CD14-positive monocyte (primary cell): ENCODE data around the gene ARHGAP30. TPM values are rescaled to one million over a fixed set of nuclear protein-coding genes. Genes with fewer than 3 reads are reported as not detected.

Source experiments
- DNase-seq, 3 donors: peaks; one replicate each; pipeline ENCODE4 v3.0.0-alpha.2; 2011 to 2022
- H2AFZ ChIP-seq: 2 replicates; pipeline ENCODE4 v1.6.0; 2012; ENCODE audit warnings: mild to moderate bottlenecking, low read depth, low read length, inconsistent platforms; ENCODE audit not compliant: insufficient read depth, poor library complexity, severe bottlenecking
- H3K27ac ChIP-seq, 2 donors: 1 replicate in 1 of 2; 2 replicates in 1 of 2; pipeline ENCODE4 v1.5.1; 2012 to 2013; ENCODE audit warnings: low read length in 2 of 2, control low read depth in 1 of 2, inconsistent platforms in 1 of 2, low read depth in 1 of 2, mild to moderate bottlenecking in 1 of 2
- H3K27me3 ChIP-seq, 2 donors: one replicate each; pipeline versions ENCODE4 v1.6.0 to v1.6.1; 2011 to 2013; ENCODE audit warnings: low read length in 2 of 2; ENCODE audit not compliant: control insufficient read depth in 2 of 2, insufficient read depth in 2 of 2
- H3K36me3 ChIP-seq, 2 donors: replicated peaks in 1 of 2; 1 replicate in 1 of 2; 2 replicates in 1 of 2; pipeline versions ENCODE4 v1.5.1 to v1.6.1; 2012 to 2013; ENCODE audit warnings: low read length in 2 of 2, control low read depth in 1 of 2, inconsistent platforms in 1 of 2, mild to moderate bottlenecking in 1 of 2; ENCODE audit not compliant: insufficient read depth in 2 of 2, control insufficient read depth in 1 of 2
- H3K4me1 ChIP-seq, 2 donors: 1 replicate in 1 of 2; 2 replicates in 1 of 2; pipeline versions ENCODE4 v1.5.1 to v1.6.1; 2012 to 2013; ENCODE audit warnings: low read length in 2 of 2, control low read depth in 1 of 2, inconsistent platforms in 1 of 2, mild to moderate bottlenecking in 1 of 2, moderate library complexity in 1 of 2; ENCODE audit not compliant: insufficient read depth in 2 of 2, control insufficient read depth in 1 of 2
- H3K4me2 ChIP-seq: replicated peaks from 2 replicates; pipeline ENCODE3; 2012; ENCODE audit warnings: low read length, moderate library complexity, mild to moderate bottlenecking; ENCODE audit not compliant: poor library complexity, severe bottlenecking; ENCODE audit errors: extremely low read depth
- H3K4me3 ChIP-seq, 3 experiments: fragments of 200-600 bp in 1 of 3; sonication (generic) in 1 of 3; replicated peaks in 1 of 3; 1 replicate in 2 of 3; 2 replicates in 1 of 3; pipeline ENCODE4 v1.5.1; 2011 to 2013; ENCODE audit warnings: low read length in 3 of 3, mild to moderate bottlenecking in 3 of 3, control low read depth in 2 of 3, low read depth in 2 of 3, inconsistent platforms in 1 of 3, moderate library complexity in 1 of 3
- H3K79me2 ChIP-seq: 2 replicates; pipeline ENCODE4 v1.6.0; 2012; ENCODE audit warnings: mild to moderate bottlenecking, control low read depth, inconsistent platforms, low read length, moderate library complexity; ENCODE audit not compliant: insufficient read depth
- H3K9ac ChIP-seq: 2 replicates; pipeline ENCODE4 v1.6.0; 2017; ENCODE audit warnings: low read length, mild to moderate bottlenecking; ENCODE audit not compliant: insufficient read depth, poor library complexity, severe bottlenecking
- H3K9me3 ChIP-seq, 2 donors: replicated peaks in 1 of 2; 1 replicate in 1 of 2; 2 replicates in 1 of 2; pipeline versions ENCODE4 v1.5.1 to v1.6.1; 2012 to 2013; ENCODE audit warnings: low read length in 2 of 2, control low read depth in 1 of 2; ENCODE audit not compliant: control insufficient read depth in 1 of 2, insufficient read depth in 1 of 2
- H4K20me1 ChIP-seq: 2 replicates; pipeline ENCODE4 v1.6.0; 2012; ENCODE audit warnings: mild to moderate bottlenecking, low read length, control low read depth, moderate library complexity; ENCODE audit not compliant: insufficient read depth
- H3K27ac Mint-ChIP-seq, 7 donors: one replicate each; pipeline ENCODE4 v1.8.0; 2020; ENCODE audit warnings: mild to moderate bottlenecking in 7 of 7, mixed read lengths in 7 of 7, moderate library complexity in 6 of 7, inconsistent platforms in 2 of 7
- H3K27me3 Mint-ChIP-seq, 3 donors: one replicate each; pipeline ENCODE4 v1.8.0; 2021 to 2022; ENCODE audit warnings: low read depth in 3 of 3, mild to moderate bottlenecking in 3 of 3, mixed read lengths in 3 of 3, moderate library complexity in 3 of 3, inconsistent platforms in 1 of 3
- H3K36me3 Mint-ChIP-seq, 2 donors: one replicate each; pipeline ENCODE4 v1.8.0; 2020; ENCODE audit warnings: mixed read lengths in 2 of 2, inconsistent platforms in 1 of 2, mild to moderate bottlenecking in 1 of 2
- H3K4me1 Mint-ChIP-seq: one replicate; pipeline ENCODE4 v1.8.0; 2020; ENCODE audit warnings: mild to moderate bottlenecking, mixed read lengths
- H3K4me3 Mint-ChIP-seq, 2 donors: one replicate each; pipeline ENCODE4 v1.8.0; 2020; ENCODE audit warnings: mild to moderate bottlenecking in 2 of 2, mixed read lengths in 2 of 2, moderate library complexity in 1 of 2
- H3K9me3 Mint-ChIP-seq, 7 donors: one replicate each; pipeline ENCODE4 v1.8.0; 2020 to 2022; ENCODE audit warnings: mixed read lengths in 7 of 7, mild to moderate bottlenecking in 6 of 7, moderate library complexity in 6 of 7, inconsistent platforms in 2 of 7
- whole genome bisulfite sequencing: methylation state at CpG from one replicate; pipeline ENCODE4 v1.1.5; 2013; ENCODE audit warnings: missing lambda C conversion rate; ENCODE audit not compliant: insufficient coverage; 5-methylcytosine and 5-hydroxymethylcytosine counted together
- intact Hi-C, 2 donors: fragments of 100-400 bp; cut with micrococcal nuclease; formaldehyde crosslinking; loops; one replicate each; pipeline versions ENCODE4 v1.15.0 to v1.15.1; 2023
- polyA plus RNA-seq, 3 donors: library from polyadenylated mRNA; depleted of rRNA in 1 of 3; unstranded in 2 of 3; stranded (reverse) in 1 of 3; fragments of 300-500 nt in 2 of 3; fragments of >200 nt in 1 of 3; fragmentation: Illumina TruSeq in 2 of 3; gene quantifications; 1 replicate in 2 of 3; 2 replicates in 1 of 3; pipeline ENCODE4 v1.2.3, GENCODE V29; 2012 to 2021
- TF ChIP-seq, protein P1 (sequence below): fragments of 200-600 bp; IDR thresholded peaks from one replicate; pipeline ENCODE4 v1.8.0; 2022; ENCODE audit warnings: antibody characterized with exemption, mild to moderate bottlenecking

Gene ARHGAP30
- polyA plus RNA-seq, 3 donors = 101 to 140 (median 129) TPM

- no peak overlapping the region for H3K4me3 Mint-ChIP-seq
- H3K27ac Mint-ChIP-seq = peak overlapping the region; percentile 5 to 68 (median 47)
- H3K4me3 ChIP-seq = no peak overlapping the region
- peaks cover 0 to 15% of the 10 kb centered on the region in 2 donors for H3K36me3 ChIP-seq
- H3K27me3 ChIP-seq = no peaks in the 10 kb centered on the region
- 0% methylated on average over 1 of the region's 1 CpG for WGBS
- no peaks in the 10 kb centered on the region for H3K9me3 Mint-ChIP-seq
- peaks cover 100% of the 10 kb centered on the region for H3K79me2 ChIP-seq
- no peaks in the 10 kb centered on the region for H3K9me3 ChIP-seq
- no peak for DNase-seq
- intact Hi-C loops = no loop called here
- H3K36me3 Mint-ChIP-seq = peaks cover 13 to 31% of the 10 kb centered on the region in 2 donors
- H4K20me1 ChIP-seq = peaks cover 74% of the 10 kb centered on the region
- no peak overlapping the region for H3K4me2 ChIP-seq
- peak overlapping the region in 1 of 2 donors; percentile 50 for H3K27ac ChIP-seq
- no peak overlapping the region for H3K9ac ChIP-seq
- H3K27me3 Mint-ChIP-seq = no peaks in the 10 kb centered on the region
- TF ChIP-seq, protein P1, sequence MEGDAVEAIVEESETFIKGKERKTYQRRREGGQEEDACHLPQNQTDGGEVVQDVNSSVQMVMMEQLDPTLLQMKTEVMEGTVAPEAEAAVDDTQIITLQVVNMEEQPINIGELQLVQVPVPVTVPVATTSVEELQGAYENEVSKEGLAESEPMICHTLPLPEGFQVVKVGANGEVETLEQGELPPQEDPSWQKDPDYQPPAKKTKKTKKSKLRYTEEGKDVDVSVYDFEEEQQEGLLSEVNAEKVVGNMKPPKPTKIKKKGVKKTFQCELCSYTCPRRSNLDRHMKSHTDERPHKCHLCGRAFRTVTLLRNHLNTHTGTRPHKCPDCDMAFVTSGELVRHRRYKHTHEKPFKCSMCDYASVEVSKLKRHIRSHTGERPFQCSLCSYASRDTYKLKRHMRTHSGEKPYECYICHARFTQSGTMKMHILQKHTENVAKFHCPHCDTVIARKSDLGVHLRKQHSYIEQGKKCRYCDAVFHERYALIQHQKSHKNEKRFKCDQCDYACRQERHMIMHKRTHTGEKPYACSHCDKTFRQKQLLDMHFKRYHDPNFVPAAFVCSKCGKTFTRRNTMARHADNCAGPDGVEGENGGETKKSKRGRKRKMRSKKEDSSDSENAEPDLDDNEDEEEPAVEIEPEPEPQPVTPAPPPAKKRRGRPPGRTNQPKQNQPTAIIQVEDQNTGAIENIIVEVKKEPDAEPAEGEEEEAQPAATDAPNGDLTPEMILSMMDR = no peak
- peaks cover 47 to 71% of the 10 kb centered on the region in 2 donors for H3K4me1 ChIP-seq
- H3K4me1 Mint-ChIP-seq = peaks cover 69% of the 10 kb centered on the region
- H2AFZ ChIP-seq = no peak overlapping the region
Observed at GRCh38 chr1:161113915-161114314, 44.2 kb upstream of the ARHGAP30 start.

DNA sequence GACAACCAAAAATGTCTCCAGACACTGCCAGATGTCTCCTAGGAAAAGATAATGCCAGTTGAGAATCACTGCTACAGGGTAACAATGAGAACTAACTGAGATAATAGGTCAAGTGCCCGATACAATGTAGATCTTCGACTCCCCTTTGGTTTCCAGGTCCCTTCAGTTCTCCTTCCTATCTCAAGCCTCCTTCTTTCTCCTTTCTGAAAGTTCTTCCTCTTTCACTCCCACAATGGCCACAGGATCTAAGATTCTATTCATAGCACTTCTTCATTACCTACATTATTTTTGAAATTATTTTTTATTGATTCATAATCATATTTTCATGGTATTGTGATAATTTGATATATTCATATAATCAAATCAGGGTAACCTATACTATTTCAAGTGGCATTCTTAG is 41.8 kb upstream of the ARHGAP30 start:
- peak overlapping the region in 1 of 3 experiments; percentile 30 for H3K4me3 ChIP-seq
- peaks cover 100% of the 10 kb centered on the region for H3K79me2 ChIP-seq
- peak overlapping the region; percentile 37 for H3K4me2 ChIP-seq
- H3K27ac ChIP-seq = peak overlapping the region in 1 of 2 donors; percentile 70
- H3K9ac ChIP-seq = no peak overlapping the region
- intact Hi-C loops = no loop called here
- peak overlapping the region; percentile 75 to 89 (median 82) for H3K27ac Mint-ChIP-seq
- peaks cover 16 to 39% of the 10 kb centered on the region in 2 donors for H3K36me3 Mint-ChIP-seq
- peak in 1 of 3 donors; percentile 51 for DNase-seq
- H2AFZ ChIP-seq = no peak overlapping the region
- H3K36me3 ChIP-seq = peaks cover 0 to 18% of the 10 kb centered on the region in 2 donors
- H3K4me1 Mint-ChIP-seq = peaks cover 54% of the 10 kb centered on the region
- peak overlapping the region in 1 of 2 donors; percentile 59 for H3K4me3 Mint-ChIP-seq
- H3K27me3 ChIP-seq = no peaks in the 10 kb centered on the region
- H3K9me3 ChIP-seq = no peaks in the 10 kb centered on the region
- TF ChIP-seq, protein P1 = no peak
- H3K27me3 Mint-ChIP-seq = no peaks in the 10 kb centered on the region
- peaks cover 96% of the 10 kb centered on the region for H4K20me1 ChIP-seq
- WGBS = 0% methylated on average over 2 of the region's 2 CpGs
- no peaks in the 10 kb centered on the region for H3K9me3 Mint-ChIP-seq
- peaks cover 31 to 54% of the 10 kb centered on the region in 2 donors for H3K4me1 ChIP-seq
